Spinal cord (tissue), 10 donors: ENCODE data around the gene ZC3H7B. TPM values are rescaled to one million over a fixed set of nuclear protein-coding genes. Genes with fewer than 3 reads are reported as not detected.

Experiments used
- DNase-seq, 6 donors: peaks; one replicate each; pipeline versions ENCODE4 v3.0.0 to v3.0.0-alpha.2; 2013 to 2015; ENCODE audit warnings: low spot score in 6 of 6, low read depth in 4 of 6
- H3K27ac ChIP-seq: one replicate; pipeline ENCODE4 v1.5.1; 2013; ENCODE audit warnings: low read depth, low read length, control low read depth
- H3K27me3 ChIP-seq: one replicate; pipeline ENCODE4 v1.6.1; 2013; ENCODE audit warnings: low read length; ENCODE audit not compliant: control insufficient read depth, insufficient read depth
- H3K36me3 ChIP-seq: one replicate; pipeline ENCODE4 v1.6.1; 2013; ENCODE audit warnings: low read length; ENCODE audit not compliant: control insufficient read depth, insufficient read depth
- H3K4me1 ChIP-seq: one replicate; pipeline ENCODE4 v1.6.1; 2013; ENCODE audit warnings: low read length; ENCODE audit not compliant: control insufficient read depth, insufficient read depth
- H3K4me3 ChIP-seq: one replicate; pipeline ENCODE4 v1.5.1; 2013; ENCODE audit warnings: low read depth, low read length, control low read depth
- H3K9me3 ChIP-seq: one replicate; pipeline ENCODE4 v1.6.1; 2013; ENCODE audit warnings: low read length; ENCODE audit not compliant: control insufficient read depth, insufficient read depth
- WGBS: methylation state at CpG from one replicate; pipeline ENCODE4 v1.1.5; 2013; ENCODE audit warnings: missing lambda C conversion rate; ENCODE audit not compliant: insufficient coverage; 5-methylcytosine and 5-hydroxymethylcytosine counted together
- polyA plus RNA-seq, 2 donors: library from polyadenylated mRNA; unstranded; fragments of 120-200 nt; gene quantifications; one replicate each; pipeline ENCODE4 v1.2.1, GENCODE V29; 2013; ENCODE audit not compliant: insufficient read length in 2 of 2
- total RNA-seq, 2 donors: library from RNA; depleted of rRNA in 1 of 2; stranded (reverse); fragments of 120-200 nt in 1 of 2; fragments of >200 nt in 1 of 2; gene quantifications; one replicate each; pipeline versions ENCODE4 v1.2.3 to v1.2.4, GENCODE V29; 2013 to 2014
- donor health status: healthy.

The ZC3H7B gene
- total and polyA plus RNA-seq, 4 donors: 41.6 to 108 (median 82.4) TPM

DNA sequence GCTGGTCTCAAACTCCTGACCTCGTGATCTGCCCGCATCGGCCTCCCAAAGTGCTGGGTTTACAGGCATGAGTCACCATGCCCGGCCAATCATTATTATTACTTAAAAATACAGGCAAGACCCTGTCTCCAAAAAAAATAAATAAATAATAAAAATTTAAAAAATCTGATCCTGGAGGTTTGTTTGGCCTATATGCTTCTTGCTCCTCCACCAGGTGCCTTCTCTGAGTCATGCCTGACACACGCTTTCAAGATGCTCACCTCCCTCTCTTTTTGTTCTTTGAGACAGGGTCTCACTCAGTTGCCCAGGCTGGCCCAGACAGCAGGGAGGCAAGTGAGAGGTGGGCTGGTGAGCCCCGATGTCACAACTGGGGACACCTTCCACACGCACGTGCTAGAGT is 13.5 kb downstream of the ZC3H7B start:
- H3K36me3 ChIP-seq: peaks cover 19% of the 10 kb centered on the region
- DNase-seq: no peak
- no peaks in the 10 kb centered on the region for H3K4me1 ChIP-seq
- H3K27me3 ChIP-seq: no peaks in the 10 kb centered on the region
- H3K9me3 ChIP-seq: no peaks in the 10 kb centered on the region
- H3K4me3 ChIP-seq: no peak overlapping the region
- WGBS: 93% methylated on average over 6 of the region's 8 CpGs
- no peak overlapping the region for H3K27ac ChIP-seq

DNA sequence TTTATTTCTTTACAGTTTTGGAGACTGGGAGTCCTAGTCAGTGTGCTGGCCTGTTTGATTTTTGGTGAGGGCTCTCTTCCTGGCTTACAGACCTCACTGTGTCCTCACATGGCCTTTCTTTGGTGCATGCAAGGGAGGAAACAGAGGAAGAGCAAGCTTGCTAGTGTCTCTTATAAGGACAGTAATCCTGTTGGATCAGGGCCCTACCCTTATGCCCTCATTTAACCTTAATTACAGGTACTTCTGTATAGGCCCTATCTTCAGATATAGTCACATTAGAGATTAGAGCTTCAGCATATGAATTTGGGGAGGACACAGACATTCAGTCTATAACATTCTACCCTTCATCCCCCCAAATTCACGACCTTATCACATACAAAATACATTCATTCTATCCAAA is 14.3 kb downstream of the ZC3H7B start:
- DNase-seq: no peak
- Histone ChIP-seq H3K4me3 (no peak overlapping the region), H3K36me3 (peaks cover 23% of the 10 kb centered on the region), H3K9me3 (no peaks in the 10 kb centered on the region), H3K4me1 (peaks cover 6% of the 10 kb centered on the region), H3K27me3 (no peaks in the 10 kb centered on the region), H3K27ac (no peak overlapping the region)
- whole genome bisulfite sequencing: no CpG with 5 or more reads among the region's 1 CpG

DNA sequence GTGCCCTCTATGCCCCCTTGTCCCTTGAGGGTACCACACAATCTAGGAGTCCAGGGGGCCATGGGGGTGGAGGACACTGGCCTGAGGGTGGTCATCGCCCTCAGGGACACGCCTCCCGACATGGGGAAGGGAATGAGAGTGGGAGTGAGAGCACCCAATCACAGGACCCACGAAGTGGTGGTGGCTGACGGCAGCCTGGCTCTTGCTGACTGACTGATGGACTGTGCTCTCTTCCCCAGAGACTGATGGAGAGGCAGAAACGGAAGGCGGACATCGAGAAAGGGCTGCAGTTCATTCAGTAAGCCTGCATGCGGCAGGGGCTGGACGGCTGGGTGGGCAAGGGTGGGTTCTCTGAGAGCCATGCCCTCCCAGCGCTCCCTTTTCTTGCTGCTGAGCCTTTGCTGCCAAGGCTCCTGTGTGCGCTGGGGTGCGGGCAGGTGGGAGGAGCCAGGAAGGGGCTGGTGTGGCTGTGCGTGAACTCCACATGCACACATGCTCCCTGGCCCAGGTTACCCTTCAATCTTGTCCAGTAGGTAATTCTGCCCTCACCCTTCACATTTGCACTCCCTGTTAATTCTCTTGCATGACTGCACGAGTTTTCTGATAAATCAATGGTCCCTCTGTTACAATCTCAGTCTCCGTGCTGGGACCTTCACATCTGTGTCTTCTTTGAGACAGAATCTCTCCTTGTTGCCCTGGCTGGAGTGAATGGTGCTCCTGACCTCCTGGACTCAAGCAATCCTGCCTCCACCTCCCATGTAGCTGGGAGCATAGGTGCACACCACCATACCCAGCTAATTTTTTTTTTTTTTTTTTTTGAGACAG is 19.3 kb downstream of the ZC3H7B start:
- H3K4me1 ChIP-seq: peaks cover 8% of the 10 kb centered on the region
- 68% methylated on average over 15 of the region's 16 CpGs for WGBS
- H3K36me3 ChIP-seq: peaks cover 66% of the 10 kb centered on the region
- no peak overlapping the region for H3K27ac ChIP-seq
- no peak overlapping the region for H3K4me3 ChIP-seq
- DNase-seq: peak in 1 of 6 donors; percentile 21
- no peaks in the 10 kb centered on the region for H3K9me3 ChIP-seq
- H3K27me3 ChIP-seq: no peaks in the 10 kb centered on the region

DNA sequence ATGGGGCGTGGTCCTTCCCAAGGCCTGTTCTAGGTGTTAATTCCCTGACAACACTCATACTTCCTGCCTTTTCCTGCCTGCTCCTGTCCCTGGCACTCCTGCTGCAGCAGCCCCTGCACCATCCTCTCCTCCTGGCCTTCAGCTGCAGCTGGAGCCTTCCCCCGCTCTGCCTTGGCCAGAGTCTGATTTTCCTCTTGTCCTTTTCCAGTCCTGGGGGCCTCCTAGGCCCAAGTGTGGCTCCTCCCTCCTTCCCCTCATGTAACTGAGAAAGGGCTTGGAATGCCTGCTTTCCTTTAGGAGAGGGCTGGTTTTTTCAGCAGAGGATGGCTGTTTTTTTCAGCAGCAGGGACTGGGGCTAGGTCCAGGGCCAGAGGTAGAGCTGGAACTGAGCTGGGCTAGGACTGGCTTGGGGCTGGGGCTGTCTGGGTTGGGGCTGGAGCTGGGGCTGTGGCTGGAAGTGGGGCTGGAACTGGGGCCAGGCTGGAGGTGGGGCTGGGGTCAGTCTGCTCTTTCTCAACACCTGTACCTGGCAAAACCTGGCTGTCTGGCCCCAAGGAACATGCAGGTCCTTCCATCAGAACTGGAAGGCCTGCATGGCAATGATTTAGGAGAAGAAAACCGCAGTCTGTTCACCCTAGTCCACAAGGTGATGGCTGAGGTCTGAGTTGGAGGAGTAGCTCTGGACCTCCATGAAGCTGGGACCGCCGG is 23.6 kb downstream of the ZC3H7B start:
- no peak for DNase-seq
- Histone ChIP-seq H3K4me1 (peaks cover 14% of the 10 kb centered on the region), H3K9me3 (no peaks in the 10 kb centered on the region), H3K27me3 (no peaks in the 10 kb centered on the region), H3K4me3 (no peak overlapping the region), H3K36me3 (peaks cover 96% of the 10 kb centered on the region), H3K27ac (no peak overlapping the region)
- WGBS: 93% methylated on average over 3 of the region's 5 CpGs

DNA sequence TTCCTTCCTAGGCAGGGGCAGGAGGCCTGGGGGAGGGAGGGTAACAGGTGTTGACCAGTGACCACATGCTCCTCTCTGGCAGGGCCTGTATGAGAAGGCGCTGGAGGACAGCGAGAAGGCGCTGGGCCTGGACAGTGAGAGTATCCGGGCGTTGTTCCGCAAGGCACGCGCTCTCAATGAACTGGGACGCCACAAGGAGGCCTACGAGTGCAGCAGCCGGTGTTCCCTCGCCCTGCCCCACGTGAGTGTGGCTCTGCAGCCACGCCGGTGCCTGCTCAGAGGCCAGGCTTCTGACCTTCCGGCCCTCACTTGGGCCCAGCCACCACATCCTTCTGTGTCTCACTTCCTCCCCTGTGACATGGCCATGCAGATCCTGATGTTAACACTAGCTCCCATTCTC is 25.8 kb downstream of the ZC3H7B start:
- Histone ChIP-seq H3K9me3 (no peaks in the 10 kb centered on the region), H3K4me1 (peaks cover 6% of the 10 kb centered on the region), H3K36me3 (peaks cover 98% of the 10 kb centered on the region), H3K27ac (peak overlapping the region; percentile 3), H3K27me3 (no peaks in the 10 kb centered on the region), H3K4me3 (no peak overlapping the region)
- 88% methylated on average over 16 of the region's 16 CpGs for WGBS
- DNase-seq: no peak

DNA sequence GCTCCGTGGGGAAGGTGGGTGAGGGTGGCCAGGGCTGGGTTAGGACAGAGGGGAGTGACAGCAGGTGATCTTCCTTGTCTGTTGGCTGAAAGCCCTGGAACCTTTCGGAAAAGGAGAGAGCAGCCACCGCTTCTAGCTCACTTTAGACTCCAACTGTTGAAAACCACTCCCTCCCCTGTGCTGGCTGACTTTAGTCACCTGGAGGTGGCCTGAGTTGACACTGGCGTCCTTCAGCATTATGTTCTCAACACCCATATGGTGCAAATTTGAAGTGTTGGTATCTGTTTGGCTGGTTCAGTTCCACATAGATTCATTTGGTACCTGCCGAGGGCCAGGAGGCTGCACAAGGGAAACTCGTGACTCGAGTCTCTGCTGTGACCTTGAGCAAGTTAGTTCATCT is 28.8 kb downstream of the ZC3H7B start:
- peaks cover 98% of the 10 kb centered on the region for H3K36me3 ChIP-seq
- H3K9me3 ChIP-seq: no peaks in the 10 kb centered on the region
- no peak for DNase-seq
- no peak overlapping the region for H3K4me3 ChIP-seq
- 100% methylated on average over 2 of the region's 7 CpGs for WGBS
- H3K27me3 ChIP-seq: no peaks in the 10 kb centered on the region
- peaks cover 6% of the 10 kb centered on the region for H3K4me1 ChIP-seq
- no peak overlapping the region for H3K27ac ChIP-seq

DNA sequence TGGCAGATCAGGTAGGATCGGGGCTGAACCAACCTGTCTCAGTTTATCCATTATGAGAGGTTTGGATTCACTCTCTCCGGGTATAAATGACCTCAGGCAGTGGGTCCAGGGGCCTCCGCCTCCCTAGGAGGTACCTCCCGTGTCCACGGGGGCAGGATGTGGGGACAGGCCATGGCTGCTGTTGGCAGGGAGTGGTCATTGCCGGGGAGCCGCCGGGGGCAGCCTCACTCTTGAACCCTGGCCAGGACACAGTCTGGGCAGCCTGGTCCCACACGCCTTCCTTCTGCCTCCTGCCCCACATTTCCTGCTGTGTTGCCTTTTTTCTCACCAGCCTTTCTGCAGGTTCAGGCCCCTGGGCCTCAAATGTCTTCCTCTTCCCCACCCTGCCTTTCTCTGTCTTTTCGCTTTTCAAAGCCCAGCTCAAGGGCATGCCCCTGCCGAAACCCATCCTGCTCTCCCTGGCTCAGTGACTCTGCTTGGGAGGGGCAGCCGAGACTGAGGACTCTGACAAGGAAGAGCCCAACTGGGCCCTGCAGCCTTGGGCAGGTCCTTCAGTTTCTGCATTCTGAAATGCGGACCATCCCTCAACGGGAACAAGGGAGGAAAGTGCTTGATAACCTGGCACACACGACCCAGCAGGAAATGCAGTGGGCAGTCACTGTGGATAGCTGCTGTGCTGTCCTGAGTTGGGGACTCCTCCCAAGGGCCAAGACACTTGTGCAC is 31.1 kb downstream of the ZC3H7B start:
- Histone ChIP-seq H3K27me3 (no peaks in the 10 kb centered on the region), H3K27ac (no peak overlapping the region), H3K4me3 (no peak overlapping the region), H3K36me3 (peaks cover 92% of the 10 kb centered on the region), H3K4me1 (no peaks in the 10 kb centered on the region), H3K9me3 (no peaks in the 10 kb centered on the region)
- 88% methylated on average over 15 of the region's 15 CpGs for WGBS
- DNase-seq: no peak

DNA sequence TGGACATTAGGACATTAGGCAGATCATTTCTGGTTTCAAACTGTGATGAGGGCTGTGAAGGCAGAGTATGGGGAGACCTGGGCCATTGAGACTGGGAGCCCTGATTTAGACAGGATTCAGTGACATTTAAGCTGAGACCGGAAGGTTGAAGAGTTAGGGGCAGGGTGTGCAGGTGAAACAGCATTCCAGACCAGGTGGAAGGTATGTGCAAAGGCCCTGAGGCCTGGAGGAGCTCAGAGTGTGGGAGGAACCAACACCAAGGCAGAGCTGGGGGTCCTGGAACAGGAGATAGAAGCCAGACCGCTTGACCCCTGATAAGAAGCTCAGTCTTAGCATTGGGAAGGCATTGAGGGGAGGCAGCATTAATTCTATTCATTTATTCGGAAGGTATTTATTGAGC is 32.5 kb downstream of the ZC3H7B start:
- Histone ChIP-seq H3K4me3 (no peak overlapping the region), H3K9me3 (no peaks in the 10 kb centered on the region), H3K4me1 (no peaks in the 10 kb centered on the region), H3K27ac (no peak overlapping the region), H3K36me3 (peaks cover 90% of the 10 kb centered on the region), H3K27me3 (no peaks in the 10 kb centered on the region)
- no peak for DNase-seq
- 86% methylated on average over 3 of the region's 3 CpGs for WGBS

DNA sequence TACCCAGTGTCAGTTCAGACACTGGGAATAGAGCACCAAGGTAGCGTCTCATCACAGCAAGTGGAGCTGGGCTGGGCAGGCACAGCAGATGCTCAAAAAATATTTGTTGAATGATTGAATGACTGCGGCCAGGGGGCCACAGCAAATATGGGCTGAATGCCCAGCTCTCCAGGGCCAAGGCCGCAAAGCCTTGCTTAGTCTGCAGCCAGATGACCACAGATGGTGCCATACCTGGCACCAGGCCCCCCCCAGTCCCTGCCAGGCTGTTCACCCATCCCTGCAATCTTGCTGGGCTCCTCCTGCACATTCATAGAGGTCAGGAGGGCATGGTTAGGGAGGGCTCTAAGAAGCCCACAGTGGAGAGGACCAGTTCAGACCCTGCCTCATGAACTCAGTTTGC is 32.9 kb downstream of the ZC3H7B start:
- Histone ChIP-seq H3K27me3 (no peaks in the 10 kb centered on the region), H3K36me3 (peaks cover 91% of the 10 kb centered on the region), H3K4me1 (no peaks in the 10 kb centered on the region), H3K27ac (no peak overlapping the region), H3K9me3 (no peaks in the 10 kb centered on the region), H3K4me3 (no peak overlapping the region)
- 93% methylated on average over 3 of the region's 3 CpGs for WGBS
- no peak for DNase-seq
